Measurements from ENCODE around the gene FUBP3.

FUBP3 gene

GRCh38 chr9:130576176-130576575 is 3.2 kb upstream of the FUBP3 start:
- TF ChIP-seq GATA3 (IDR thresholded peaks at IDR 0.05; ENCODE audit: low read depth, low read length) (no peak), GATA2 (IDR thresholded peaks at IDR 0.05; ENCODE audit: low read depth, low read length) (no peak)

- no peak for TF ChIP-seq GATA2 (IDR thresholded peaks at IDR 0.05; ENCODE audit: low read depth, low read length)
- no peak for TF ChIP-seq GATA3 (IDR thresholded peaks at IDR 0.05; ENCODE audit: low read depth, low read length)
These were observed 524 bp downstream of the FUBP3 start for GRCh38 chr9:130579738-130580463.

- no peak for TF ChIP-seq GATA3 (IDR thresholded peaks at IDR 0.05; ENCODE audit: low read depth, low read length)
- no peak for TF ChIP-seq GATA2 (IDR thresholded peaks at IDR 0.05; ENCODE audit: low read depth, low read length)
These were observed 2.4 kb downstream of the FUBP3 start for GRCh38 chr9:130581766-130582165.

GRCh38 chr9:130583271-130583670 is 3.9 kb downstream of the FUBP3 start:
- TF ChIP-seq GATA3 (IDR thresholded peaks at IDR 0.05; ENCODE audit: low read depth, low read length) (no peak), GATA2 (IDR thresholded peaks at IDR 0.05; ENCODE audit: low read depth, low read length) (no peak)

GRCh38 chr9:130587921-130588320 is 8.5 kb downstream of the FUBP3 start:
- TF ChIP-seq GATA3 (IDR thresholded peaks at IDR 0.05; ENCODE audit: low read depth, low read length) (no peak), GATA2 (IDR thresholded peaks at IDR 0.05; ENCODE audit: low read depth, low read length) (no peak)

GRCh38 chr9:130588416-130588815 is 9.0 kb downstream of the FUBP3 start:
- TF ChIP-seq GATA3 (IDR thresholded peaks at IDR 0.05; ENCODE audit: low read depth, low read length), result no peak
- no peak for TF ChIP-seq GATA2 (IDR thresholded peaks at IDR 0.05; ENCODE audit: low read depth, low read length)

GRCh38 chr9:130589754-130590153 is 10.4 kb downstream of the FUBP3 start:
- TF ChIP-seq GATA2 (IDR thresholded peaks at IDR 0.05; ENCODE audit: low read depth, low read length) (no peak), GATA3 (IDR thresholded peaks at IDR 0.05; ENCODE audit: low read depth, low read length) (no peak)

GRCh38 chr9:130590305-130590704 is 10.9 kb downstream of the FUBP3 start:
- TF ChIP-seq GATA2 (IDR thresholded peaks at IDR 0.05; ENCODE audit: low read depth, low read length) (no peak), GATA3 (IDR thresholded peaks at IDR 0.05; ENCODE audit: low read depth, low read length) (no peak)

GRCh38 chr9:130593020-130593419 is 13.6 kb downstream of the FUBP3 start:
- TF ChIP-seq GATA2 (IDR thresholded peaks at IDR 0.05; ENCODE audit: low read depth, low read length), result no peak
- TF ChIP-seq GATA3 (IDR thresholded peaks at IDR 0.05; ENCODE audit: low read depth, low read length), result no peak

GRCh38 chr9:130597228-130597627 is 17.9 kb downstream of the FUBP3 start:
- TF ChIP-seq GATA2 (IDR thresholded peaks at IDR 0.05; ENCODE audit: low read depth, low read length) (no peak), GATA3 (IDR thresholded peaks at IDR 0.05; ENCODE audit: low read depth, low read length) (no peak)

- TF ChIP-seq GATA2 (IDR thresholded peaks at IDR 0.05; ENCODE audit: low read depth, low read length), result no peak
These were observed 18.8 kb downstream of the FUBP3 start for GRCh38 chr9:130598188-130598587.

- TF ChIP-seq GATA3 (IDR thresholded peaks at IDR 0.05; ENCODE audit: low read depth, low read length), result no peak
- no peak for TF ChIP-seq GATA2 (IDR thresholded peaks at IDR 0.05; ENCODE audit: low read depth, low read length)
These were observed 20.2 kb downstream of the FUBP3 start for GRCh38 chr9:130599625-130600024.

GRCh38 chr9:130601100-130601499 is 21.7 kb downstream of the FUBP3 start:
- TF ChIP-seq GATA3 (IDR thresholded peaks at IDR 0.05; ENCODE audit: low read depth, low read length), result no peak

GRCh38 chr9:130604295-130604694 is 24.9 kb downstream of the FUBP3 start:
- TF ChIP-seq GATA3 (IDR thresholded peaks at IDR 0.05; ENCODE audit: low read depth, low read length), result no peak
- no peak for TF ChIP-seq GATA2 (IDR thresholded peaks at IDR 0.05; ENCODE audit: low read depth, low read length)

GRCh38 chr9:130606887-130607600 is 27.7 kb downstream of the FUBP3 start:
- no peak for TF ChIP-seq GATA3 (IDR thresholded peaks at IDR 0.05; ENCODE audit: low read depth, low read length)
- TF ChIP-seq GATA2 (IDR thresholded peaks at IDR 0.05; ENCODE audit: low read depth, low read length), result no peak
